UCSD-AML1 (cell line): ENCODE data around the gene DYNLT5.
"Not testable (repeated sequence)": the region's sequence is repeated elsewhere in the genome, so short reads cannot be mapped to it uniquely, and the experiment has no call there.

Experiments
- DNase-seq: peaks from one replicate; lab custom pipeline; 2025; ENCODE audit not compliant: unreplicated experiment; lab: John Stamatoyannopoulos, UW

DYNLT5 gene

DNA sequence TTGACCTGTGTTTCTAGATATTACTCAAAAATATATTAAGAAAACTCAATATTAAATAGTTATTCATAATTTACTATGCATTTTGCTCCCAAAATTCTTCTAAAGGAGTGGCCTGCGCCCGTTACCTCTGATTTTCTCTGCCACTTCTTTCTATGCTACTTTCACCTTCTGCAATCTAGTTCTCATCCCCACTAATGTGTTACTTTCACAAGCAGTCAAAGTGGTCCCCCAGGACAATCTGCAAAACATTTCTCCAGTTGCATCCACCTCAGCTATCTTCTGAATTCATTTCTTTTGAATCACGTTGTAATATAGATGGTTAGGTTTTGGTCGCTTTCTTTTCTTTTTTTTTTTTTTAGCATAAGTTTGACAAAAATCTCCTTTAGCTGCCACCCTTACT lies 35.4 kb downstream of the DYNLT5 start:
- no peak for DNase-seq

DNA sequence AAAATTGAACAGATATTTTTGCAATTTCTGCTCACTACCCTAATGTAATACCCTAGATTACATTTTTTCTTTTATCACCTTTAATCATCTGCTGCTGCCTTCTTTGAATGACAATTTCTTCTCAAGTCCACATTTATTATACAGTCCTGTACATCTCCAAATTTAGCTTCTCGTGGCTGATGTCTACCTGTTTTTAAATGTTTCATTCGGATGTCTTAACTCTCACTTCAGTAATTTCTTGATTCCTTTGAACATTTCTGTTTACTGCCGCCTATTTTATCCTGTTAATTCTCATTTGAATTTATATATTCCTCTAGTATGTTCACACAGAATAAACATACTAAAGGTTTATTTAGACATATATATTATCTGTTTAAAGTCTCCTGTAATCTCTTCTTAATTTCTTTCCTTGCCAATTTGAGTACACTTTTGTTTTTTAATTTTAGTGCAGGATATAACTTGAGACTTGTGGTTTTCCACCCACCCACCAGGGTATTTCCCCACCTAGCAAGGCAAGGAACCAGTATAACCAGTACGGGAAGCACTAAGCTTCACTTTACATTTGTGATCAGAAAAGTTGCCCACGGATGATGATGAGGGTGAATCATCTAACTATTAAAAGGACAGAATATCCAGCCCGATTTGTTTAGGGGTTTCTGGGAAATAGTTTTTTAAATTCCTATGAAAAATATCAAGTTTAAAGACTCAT lies 36.1 kb downstream of the DYNLT5 start:
- DNase-seq: no peak

DNA sequence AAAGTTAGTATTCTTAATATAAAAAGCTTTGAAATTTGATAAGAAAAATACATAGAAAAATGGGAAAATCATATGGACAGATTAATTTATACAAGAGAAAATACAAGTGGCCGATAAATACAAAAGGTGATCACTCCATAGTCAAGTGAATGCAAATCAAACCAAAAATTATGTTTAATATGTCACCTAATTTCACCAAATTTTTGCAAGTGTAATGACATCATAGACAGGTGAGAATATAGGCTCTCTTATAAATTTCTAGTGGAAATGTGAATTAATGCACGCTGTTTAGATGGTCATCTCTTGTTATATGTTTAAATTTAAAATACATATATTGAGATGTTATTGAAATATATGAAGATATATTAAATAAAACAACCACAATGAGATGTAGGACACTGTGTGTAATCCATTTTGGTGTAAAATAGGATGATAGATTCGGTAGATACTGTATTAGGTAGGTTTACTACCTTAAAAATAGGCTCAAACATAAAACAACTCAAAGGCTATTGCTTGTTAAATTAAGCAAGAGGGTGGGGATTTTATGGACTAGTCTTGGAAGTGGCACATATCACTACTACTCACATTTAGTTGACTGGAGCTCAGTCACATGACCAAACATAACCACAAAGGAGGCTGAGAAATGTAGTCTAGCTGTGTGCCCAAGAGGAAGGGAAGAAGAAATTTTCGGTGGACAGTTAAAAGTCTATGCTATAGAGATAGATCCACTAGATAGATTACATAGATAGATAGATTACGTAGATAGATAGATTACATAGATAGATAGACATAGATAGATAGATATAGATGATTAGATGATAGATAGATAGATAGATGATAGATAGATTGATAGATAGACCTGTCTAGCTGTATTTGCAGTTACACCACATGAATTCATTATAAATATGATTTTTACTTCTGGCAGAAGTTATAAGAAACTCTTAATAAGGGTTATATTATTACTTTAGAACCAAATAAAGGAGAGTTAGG lies 39.7 kb downstream of the DYNLT5 start:
- DNase-seq: no peak

DNA sequence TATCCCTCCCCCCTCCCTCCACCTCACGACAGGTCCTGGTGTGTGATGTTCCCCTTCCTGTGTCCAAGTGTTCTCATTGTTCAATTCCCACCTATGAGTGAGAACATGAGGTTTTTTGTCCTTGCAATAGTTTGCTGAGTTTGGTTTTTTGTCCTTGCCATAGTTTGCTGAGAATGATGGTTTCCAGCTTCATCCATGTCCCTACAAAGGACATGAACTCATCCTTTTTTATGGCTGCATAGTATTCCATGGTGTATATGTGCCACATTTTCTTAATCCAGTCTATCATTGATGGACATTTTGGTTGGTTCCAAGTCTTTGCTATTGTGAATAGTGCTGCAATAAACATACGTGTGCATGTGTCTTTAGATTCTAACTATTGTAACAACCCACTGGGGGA lies 43.6 kb downstream of the DYNLT5 start:
- not testable (repeated sequence) for DNase-seq

DNA sequence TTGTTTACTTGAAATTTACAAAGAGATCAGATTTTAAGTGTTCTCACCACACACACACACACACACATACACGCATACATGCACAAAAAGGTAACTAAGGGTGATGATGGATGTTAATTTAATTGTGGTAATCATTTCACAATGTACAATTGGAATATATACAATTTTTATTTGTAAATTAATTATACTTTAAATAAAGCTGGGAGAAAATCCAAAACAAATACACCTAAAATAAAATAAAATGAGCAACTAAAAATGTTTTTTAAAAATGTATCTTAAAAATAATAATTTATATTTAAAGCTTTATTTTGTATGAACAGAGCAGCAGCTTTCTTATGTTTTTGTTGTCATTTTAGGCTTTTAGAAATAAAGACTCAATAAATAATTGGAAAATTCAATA lies 57.0 kb downstream of the DYNLT5 start:
- no peak for DNase-seq

DNA sequence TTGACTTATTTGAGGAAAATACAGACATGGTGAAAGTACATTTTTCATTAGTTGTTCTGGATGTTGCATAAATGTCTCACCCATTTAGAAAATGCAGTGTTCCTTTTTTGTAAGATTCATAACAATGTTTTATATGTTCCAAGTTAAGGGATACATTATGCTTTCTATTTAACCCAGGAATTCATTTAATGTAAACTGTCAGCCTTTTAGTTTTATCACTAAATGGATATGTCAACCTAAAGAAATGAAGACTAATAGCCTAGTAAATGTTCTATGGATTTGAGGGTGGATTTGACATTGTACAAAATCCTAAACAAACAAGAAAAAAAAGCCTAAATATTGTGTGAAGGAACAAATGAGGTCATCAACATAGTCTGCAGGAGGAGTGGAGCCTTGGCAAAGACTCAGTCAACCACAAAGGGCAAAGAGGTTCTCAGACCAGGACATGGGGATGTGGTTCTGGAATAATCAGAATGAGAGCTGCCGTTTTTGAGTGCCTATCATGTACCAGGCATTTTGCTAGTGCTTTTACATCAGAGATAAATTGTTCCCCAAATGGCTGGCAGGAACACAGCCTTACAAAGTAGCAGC lies 57.6 kb downstream of the DYNLT5 start:
- no peak for DNase-seq

DNA sequence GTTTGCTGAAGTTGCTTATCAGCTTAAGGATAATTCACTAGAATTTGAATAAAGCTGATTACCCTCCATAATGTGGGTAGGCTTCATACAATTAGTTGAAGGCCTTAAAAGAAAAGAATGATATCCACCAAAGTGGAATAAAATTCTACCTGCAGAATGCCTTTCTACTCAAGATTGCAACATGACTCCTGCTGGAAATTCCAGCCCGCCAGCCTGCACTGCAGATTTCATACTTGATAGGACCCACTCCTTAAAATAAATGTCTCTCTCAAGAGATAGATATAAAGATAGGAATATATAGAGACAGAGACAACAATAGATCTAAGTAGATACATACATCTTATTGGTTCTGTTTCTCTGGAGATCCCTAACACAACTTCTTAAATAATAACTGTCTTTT lies 72.5 kb downstream of the DYNLT5 start:
- no peak for DNase-seq
